ENCODE results near the gene LRP8. TPM values are rescaled to one million over a fixed set of nuclear protein-coding genes. Genes with fewer than 3 reads are reported as not detected.

The LRP8 gene
- total RNA-seq, 6 experiments from 2014 or later, result 0.21 to 1.2 (median 0.56) TPM

DNA sequence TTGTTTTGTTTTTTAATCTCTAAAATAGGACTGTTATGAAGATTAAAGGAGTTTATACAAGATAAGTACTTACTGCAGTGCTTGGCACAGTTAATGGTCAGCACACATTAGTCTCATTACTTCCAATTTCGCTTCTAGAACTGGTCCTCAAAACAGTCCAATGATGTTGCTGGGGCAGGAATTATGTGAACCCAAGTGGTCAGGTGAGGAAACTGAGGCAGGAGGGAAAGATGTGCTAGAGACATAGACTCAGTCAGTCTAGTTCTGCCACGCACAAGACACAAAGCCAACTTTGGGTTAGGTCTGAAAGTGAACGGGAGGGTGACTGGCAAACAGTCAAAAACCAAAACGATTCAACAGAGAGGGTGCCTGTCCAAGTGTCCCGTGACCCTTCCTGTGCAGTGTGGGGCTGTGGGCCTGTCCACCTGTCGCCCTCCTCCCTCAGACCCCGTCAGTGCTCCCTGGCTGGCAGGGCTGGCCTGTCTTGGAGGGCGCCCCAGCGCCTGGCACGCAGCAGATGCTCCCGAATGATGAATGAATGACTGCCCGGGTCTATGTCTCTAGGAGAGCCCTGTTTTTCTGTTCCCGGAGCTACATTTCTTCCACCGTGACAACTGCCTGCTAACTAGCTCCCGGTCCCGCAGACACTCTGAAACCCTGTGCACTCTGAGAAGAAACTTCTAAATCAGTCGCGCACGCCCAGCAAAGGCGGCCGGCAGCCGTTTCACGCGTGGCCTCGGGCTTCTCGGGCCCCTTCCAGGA is 2.4 kb downstream of the LRP8 start:
- Histone ChIP-seq H3K9me3 (no peaks in the 10 kb centered on the region), H3K27me3 (peaks cover 0 to 8% of the 10 kb centered on the region in 2 donors), H3K4me3 (peak overlapping the region; percentile 50 to 57 (median 55)), H3K36me3 (no peaks in the 10 kb centered on the region), H3K27ac (no peak overlapping the region), H3K4me1 (peaks cover 0 to 19% (median 6%) of the 10 kb centered on the region in 4 donors)
- intact Hi-C loops (cut with DNase I), result no loop called here
- WGBS (ENCODE audit: insufficient coverage, low coverage, low lambda C conversion rate, missing lambda C conversion rate), result 12% methylated on average over 16 of the region's 26 CpGs
- ATAC-seq (no peak), DNase-seq (peak in 2 of 3 donors; percentile 18 to 23)
- TF ChIP-seq POLR2A (IDR thresholded peaks at IDR 0.05), result no peak
- TF ChIP-seq, protein P1, sequence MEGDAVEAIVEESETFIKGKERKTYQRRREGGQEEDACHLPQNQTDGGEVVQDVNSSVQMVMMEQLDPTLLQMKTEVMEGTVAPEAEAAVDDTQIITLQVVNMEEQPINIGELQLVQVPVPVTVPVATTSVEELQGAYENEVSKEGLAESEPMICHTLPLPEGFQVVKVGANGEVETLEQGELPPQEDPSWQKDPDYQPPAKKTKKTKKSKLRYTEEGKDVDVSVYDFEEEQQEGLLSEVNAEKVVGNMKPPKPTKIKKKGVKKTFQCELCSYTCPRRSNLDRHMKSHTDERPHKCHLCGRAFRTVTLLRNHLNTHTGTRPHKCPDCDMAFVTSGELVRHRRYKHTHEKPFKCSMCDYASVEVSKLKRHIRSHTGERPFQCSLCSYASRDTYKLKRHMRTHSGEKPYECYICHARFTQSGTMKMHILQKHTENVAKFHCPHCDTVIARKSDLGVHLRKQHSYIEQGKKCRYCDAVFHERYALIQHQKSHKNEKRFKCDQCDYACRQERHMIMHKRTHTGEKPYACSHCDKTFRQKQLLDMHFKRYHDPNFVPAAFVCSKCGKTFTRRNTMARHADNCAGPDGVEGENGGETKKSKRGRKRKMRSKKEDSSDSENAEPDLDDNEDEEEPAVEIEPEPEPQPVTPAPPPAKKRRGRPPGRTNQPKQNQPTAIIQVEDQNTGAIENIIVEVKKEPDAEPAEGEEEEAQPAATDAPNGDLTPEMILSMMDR (IDR thresholded peaks at IDR 0.05), result no peak

- Histone ChIP-seq H3K4me1 (peaks cover 0 to 19% (median 6%) of the 10 kb centered on the region in 4 donors), H3K4me3 (no peak overlapping the region), H3K27me3 (peaks cover 0 to 8% of the 10 kb centered on the region in 2 donors), H3K27ac (no peak overlapping the region), H3K9me3 (no peaks in the 10 kb centered on the region), H3K36me3 (no peaks in the 10 kb centered on the region)
- intact Hi-C loops (cut with DNase I), result no loop called here
- ATAC-seq (no peak), DNase-seq (peak in 2 of 3 donors; percentile 5 to 9)
- WGBS (ENCODE audit: insufficient coverage, low coverage, low lambda C conversion rate, missing lambda C conversion rate), result 86% methylated on average over 5 of the region's 7 CpGs
- TF ChIP-seq, protein P1 (IDR thresholded peaks at IDR 0.05), result no peak
Measured at GRCh38 chr1:53324728-53325297, 3.1 kb downstream of the LRP8 start.

GRCh38 chr1:53324321-53324720 is 3.5 kb downstream of the LRP8 start:
- 91% methylated on average over 7 of the region's 10 CpGs for WGBS (ENCODE audit: insufficient coverage, low coverage, low lambda C conversion rate, missing lambda C conversion rate)
- no peak overlapping the region for H3K4me3 ChIP-seq
- no peaks in the 10 kb centered on the region for H3K36me3 ChIP-seq
- ATAC-seq, result no peak
- intact Hi-C loops (cut with DNase I), result no loop called here
- no peaks in the 10 kb centered on the region for H3K9me3 ChIP-seq
- H3K4me1 ChIP-seq, result peaks cover 0 to 19% (median 6%) of the 10 kb centered on the region in 4 donors
- peak in 1 of 3 donors; percentile 3 for DNase-seq
- H3K27ac ChIP-seq, result no peak overlapping the region
- TF ChIP-seq, protein P1 (IDR thresholded peaks at IDR 0.05), result no peak
- no peak for TF ChIP-seq POLR2A (IDR thresholded peaks at IDR 0.05)
- H3K27me3 ChIP-seq, result peaks cover 0 to 8% of the 10 kb centered on the region in 2 donors

DNA sequence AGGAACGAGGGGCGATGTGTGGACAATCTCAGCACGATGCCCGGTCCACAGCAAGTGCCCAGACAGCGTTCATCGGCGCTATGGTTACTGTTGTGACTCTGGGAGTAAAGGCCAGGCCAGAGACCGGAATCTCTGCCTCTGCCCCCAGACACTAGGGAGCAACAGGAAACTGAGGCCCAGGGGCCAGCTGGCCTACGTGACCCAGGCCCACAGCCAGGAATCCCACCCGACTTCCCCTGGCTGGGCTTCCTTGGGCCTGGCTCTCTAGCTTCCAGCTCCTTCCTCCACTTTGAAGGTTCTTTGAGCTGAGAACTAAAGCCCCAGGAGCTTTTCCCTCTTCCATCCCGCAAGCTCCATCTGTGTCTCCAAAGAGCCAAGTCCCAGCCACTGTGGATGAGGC is 4.6 kb downstream of the LRP8 start:
- TF ChIP-seq, protein P1 (IDR thresholded peaks at IDR 0.05), result no peak
- no peak for TF ChIP-seq POLR2A (IDR thresholded peaks at IDR 0.05)
- peaks cover 0 to 8% of the 10 kb centered on the region in 2 donors for H3K27me3 ChIP-seq
- peak in 2 of 3 donors; percentile 5 to 12 for DNase-seq
- peaks cover 0 to 19% (median 6%) of the 10 kb centered on the region in 4 donors for H3K4me1 ChIP-seq
- no peaks in the 10 kb centered on the region for H3K9me3 ChIP-seq
- no peak overlapping the region for H3K27ac ChIP-seq
- 58% methylated on average over 3 of the region's 11 CpGs for WGBS (ENCODE audit: insufficient coverage, low coverage, low lambda C conversion rate, missing lambda C conversion rate)
- ATAC-seq, result no peak
- H3K4me3 ChIP-seq, result no peak overlapping the region
- H3K36me3 ChIP-seq, result no peaks in the 10 kb centered on the region
- intact Hi-C loops (cut with DNase I), result no loop called here
